OCI-LY7 (cell line): ENCODE results near the gene ZNF407.
"Not testable (repeated sequence)": the region's sequence is repeated elsewhere in the genome, so short reads cannot be mapped to it uniquely, and the experiment has no call there.

Experiments
- CTCF ChIP-seq: fragments of 200-600 bp; sonication (generic); conservative IDR thresholded peaks from 2 replicates; pipeline ENCODE4 v1.5.1; 2014; ENCODE audit warnings: mild to moderate bottlenecking, antibody characterized with exemption, low read length, moderate library complexity, mixed read lengths
- EZH2phosphoT487 ChIP-seq: fragments of 200-600 bp; sonication (generic); IDR thresholded peaks from 2 replicates; pipeline ENCODE4 v1.6.1; 2018; ENCODE audit warnings: low read depth, borderline replicate concordance, mild to moderate bottlenecking, mixed run types, antibody characterized with exemption, low read length, moderate library complexity, mixed read lengths

- TF ChIP-seq CTCF, EZH2phosphoT487: not testable (repeated sequence)
Observed at GRCh38 chr18:74971358-74971757, 373.7 kb downstream of the ZNF407 start.
